ENCODE results near the gene LEKR1. TPM values are rescaled to one million over a fixed set of nuclear protein-coding genes. Genes with fewer than 3 reads are reported as not detected.

Gene LEKR1
- total RNA-seq, 1 donor from 2014 or later: 0.78 TPM

DNA sequence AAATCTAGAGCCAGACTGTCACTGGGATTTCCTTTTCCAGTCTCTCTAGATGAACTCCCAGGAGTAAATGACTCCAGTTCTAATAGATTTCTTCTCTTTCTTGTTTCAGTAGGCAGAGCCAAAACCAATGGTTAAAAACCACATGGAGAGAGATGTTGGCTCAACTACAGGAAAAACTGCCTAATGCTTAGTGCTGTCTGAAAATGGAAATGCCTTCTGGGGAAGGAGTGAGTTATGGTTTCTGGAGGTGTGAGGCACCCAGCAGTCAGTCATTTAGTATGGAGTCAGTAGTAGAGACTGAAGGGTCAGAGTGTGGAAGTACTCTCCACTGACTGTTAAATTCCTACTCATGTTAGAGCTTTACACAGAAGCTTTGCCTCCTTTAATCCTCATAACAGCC lies 197.1 kb downstream of the LEKR1 start:
- ATAC-seq (no peak), DNase-seq (ENCODE audit: missing footprints) (no peak)
- intact Hi-C loops (cut with DNase I): no loop called here

DNA sequence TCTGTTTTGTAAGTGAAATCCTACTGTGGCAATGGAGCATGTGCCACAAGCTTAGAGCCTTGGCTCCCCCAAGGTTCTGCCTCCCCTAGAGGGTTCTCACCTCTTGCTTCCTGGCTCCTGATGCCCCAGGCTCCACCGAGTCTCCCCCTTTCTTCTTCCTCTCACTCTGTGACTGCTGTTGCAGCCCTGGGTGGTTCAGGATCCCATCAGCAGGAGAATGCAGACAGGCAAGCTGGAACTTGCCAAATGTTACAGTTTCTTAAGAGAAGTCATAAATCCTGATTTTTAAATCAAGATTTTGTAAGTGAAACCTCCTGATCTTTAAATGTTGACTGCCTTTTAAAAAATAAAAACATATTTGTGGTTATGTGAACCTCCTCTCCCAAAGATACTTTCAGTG lies 199.9 kb downstream of the LEKR1 start:
- DNase-seq (ENCODE audit: missing footprints) (peak; percentile 27), ATAC-seq (no peak)
- intact Hi-C loops (cut with DNase I): no loop called here

DNA sequence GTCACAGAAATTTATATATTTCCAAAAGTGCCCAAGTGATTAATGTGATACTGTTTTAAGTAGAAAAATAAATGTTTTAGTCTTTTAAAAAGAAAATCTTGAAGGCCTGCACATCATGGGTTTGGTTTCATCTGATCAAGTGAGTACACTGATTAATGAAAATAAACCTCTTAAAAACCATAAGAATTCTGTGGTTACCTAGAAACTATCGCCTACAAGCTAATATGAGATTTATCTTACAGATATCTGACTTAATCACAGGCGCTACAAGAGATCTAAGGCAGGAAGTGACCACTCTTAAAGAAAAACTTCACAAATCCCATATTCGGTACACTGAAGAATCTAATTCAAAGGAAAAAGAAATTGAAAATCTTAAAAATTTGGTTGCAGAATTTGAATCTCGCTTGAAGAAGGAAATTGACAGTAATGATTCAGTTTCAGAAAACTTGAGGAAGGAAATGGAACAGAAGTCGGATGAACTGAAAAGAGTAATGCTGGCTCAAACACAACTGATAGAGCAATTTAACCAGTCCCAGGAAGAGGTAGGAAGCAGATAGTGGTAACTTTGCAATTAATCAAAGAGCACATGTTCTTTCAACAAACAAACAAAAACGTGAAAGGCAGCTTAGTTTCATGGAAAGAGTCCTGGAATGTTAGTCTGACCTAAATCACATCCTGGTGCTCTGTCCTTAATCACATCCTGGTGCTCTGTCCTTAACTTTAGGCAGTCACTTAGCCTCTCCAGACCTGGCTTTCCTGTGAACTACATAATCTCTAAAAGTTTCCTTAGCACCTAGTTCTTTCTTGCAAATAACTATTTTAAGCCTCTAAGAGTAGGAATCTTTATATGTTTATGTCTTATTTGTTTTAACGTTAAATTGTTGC lies 201.9 kb downstream of the LEKR1 start:
- ATAC-seq (no peak), DNase-seq (ENCODE audit: missing footprints) (no peak)
- intact Hi-C loops (cut with DNase I): no loop called here

DNA sequence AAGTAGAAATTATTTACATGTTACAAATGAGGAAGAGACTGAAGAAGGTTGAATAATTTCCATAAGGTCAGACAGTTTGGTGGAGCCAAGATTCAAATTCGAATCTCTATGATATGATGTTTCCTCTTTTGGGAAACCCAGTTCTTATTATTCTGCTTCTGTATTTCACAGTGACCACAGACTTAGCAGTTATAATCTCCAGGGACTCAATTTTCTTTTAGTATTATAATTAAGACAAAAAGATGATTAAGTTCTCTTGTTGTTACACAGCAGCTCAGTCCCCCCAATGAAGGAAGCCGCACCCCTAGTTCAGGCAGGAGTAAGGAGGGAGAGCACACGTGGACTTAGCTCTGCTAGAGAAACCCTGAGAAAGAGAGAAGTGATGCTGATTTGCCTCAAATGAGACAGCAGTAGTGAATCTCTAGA lies 203.2 kb downstream of the LEKR1 start:
- DNase-seq (ENCODE audit: missing footprints) (no peak), ATAC-seq (no peak)
- intact Hi-C loops (cut with DNase I): no loop called here

DNA sequence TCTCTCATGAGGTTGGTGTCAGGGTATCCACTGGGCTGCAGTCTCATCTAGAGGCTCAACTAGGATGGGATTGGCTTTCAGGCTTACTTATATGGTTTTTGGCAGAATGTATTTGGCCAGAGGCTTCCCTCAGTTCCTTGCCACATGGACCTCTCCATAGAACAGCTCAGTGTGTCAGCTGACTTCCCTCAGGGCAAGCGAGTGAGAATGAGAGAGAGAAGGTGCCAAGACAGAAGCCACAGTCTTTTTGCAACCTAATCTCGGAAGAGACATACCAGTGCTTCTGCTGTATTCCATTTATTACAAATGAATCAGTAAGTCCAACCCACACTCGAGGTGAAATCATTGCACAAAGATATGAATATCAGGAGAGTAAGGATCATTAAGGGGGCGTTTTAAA lies 204.6 kb downstream of the LEKR1 start:
- intact Hi-C loops (cut with DNase I): no loop called here
- ATAC-seq (no peak), DNase-seq (ENCODE audit: missing footprints) (no peak)

DNA sequence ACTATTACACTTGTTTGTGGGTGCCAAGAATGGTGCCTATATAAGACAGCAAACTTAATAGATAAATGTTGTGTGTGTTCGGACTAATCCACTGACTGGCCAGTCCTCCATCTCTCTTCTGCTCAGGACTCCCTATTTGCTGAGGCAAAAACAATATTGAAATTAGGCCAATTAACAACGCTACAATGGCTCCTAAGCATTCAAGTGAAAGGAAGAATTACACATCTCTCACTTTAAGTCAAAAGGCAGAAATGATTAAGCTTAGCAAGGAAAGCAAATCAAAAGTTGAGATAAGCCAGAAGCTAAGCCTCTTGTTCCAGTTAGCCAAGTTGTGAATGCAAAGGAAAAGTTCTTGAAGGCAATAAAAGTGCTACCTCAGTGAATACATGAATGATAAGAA lies 206.8 kb downstream of the LEKR1 start:
- intact Hi-C loops (cut with DNase I): no loop called here
- DNase-seq (ENCODE audit: missing footprints) (no peak), ATAC-seq (no peak)

DNA sequence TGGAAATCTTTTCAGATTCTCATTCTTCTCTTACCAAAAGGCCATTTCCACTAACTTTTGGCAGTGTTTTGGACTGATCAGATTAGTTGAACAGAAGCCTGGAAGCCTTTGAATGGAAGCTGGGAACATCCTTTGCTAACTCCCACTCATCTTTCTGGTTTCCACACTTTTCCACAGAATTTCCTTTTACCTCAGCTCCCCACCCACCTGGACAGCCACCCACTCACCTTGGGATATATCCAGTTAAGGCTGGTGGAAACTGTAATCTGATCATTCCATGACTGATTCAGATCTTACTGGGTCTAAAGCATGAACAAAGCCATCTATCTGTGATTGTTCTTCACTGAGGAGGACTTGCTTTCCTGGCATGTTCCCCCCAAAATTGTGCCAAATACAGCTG lies 214.3 kb downstream of the LEKR1 start:
- intact Hi-C loops (cut with DNase I): no loop called here
- DNase-seq (ENCODE audit: missing footprints): no peak
- no peak for ATAC-seq

DNA sequence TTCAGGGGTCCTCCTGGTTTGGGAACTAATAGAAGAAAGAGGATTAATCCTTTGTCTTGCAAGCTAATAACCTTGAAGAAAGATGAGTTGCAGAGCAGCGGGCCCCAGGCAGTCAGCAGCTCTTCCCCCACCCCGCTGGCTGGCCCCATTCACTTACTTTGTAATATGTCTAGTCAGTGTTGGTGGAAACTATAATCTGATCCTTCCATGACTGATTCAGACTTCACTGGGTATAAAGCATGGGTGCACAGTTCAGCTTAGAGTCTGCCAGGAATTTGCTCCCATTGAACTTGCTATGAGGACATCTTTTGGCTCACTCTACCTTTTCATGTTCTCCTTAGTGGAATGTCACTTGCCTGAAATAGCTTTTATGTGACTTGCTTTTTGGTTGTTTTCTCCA lies 216.1 kb downstream of the LEKR1 start:
- no peak for DNase-seq (ENCODE audit: missing footprints)
- intact Hi-C loops (cut with DNase I): no loop called here
- no peak for ATAC-seq

DNA sequence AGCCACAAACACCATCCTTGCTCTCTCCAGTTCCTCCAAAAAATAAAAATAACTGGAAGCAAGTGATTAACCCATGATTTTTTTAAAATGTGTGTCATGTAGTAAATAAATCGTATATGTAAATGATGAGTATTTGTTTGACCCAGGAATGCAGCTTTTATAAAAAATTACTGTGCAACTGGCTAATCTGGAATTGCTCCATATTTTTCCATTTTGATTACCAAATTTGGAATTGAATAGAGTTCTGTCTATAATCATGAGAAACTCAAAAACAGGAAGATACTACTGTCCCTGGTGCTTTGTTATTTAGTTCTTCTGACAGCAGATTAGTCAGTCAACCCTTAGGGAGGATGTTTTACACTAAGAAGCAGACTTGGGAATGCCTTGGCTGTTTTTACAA lies 217.6 kb downstream of the LEKR1 start:
- intact Hi-C loops (cut with DNase I): no loop called here
- no peak for ATAC-seq

DNA sequence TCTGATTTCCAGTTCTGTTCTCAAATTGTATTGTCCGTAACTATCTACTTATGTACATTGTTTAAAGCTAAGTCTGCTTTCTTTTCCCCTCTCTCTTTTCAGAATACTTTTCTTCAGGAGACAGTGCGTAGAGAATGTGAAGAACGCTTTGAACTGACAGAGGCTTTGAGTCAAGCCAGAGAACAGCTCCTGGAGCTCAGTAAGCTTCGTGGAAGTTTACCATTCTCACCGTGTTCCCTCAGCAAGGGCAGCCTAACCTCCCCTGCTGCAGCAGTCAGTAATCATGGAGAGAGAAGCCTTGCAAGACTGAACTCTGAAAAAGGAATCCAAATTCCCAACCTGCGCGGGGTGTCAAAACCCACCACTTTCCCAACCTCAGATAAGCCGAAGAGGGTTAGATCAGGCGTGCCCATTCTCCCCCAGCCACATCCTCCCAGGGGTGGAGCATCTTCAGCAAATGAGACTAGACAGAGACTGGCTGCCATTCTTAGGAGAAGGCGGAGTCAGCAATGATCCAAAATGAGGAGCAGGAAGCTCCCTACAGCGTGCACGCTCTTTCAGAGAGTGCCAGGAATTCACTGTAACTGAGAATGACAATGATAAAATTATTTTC lies 219.2 kb downstream of the LEKR1 start:
- peak; percentile 52 for ATAC-seq
- intact Hi-C loops (cut with DNase I): no loop called here

More for the DNA sequence above, 217.6 kb downstream of the LEKR1 start:
- DNase-seq (ENCODE audit: missing footprints): no peak

DNA sequence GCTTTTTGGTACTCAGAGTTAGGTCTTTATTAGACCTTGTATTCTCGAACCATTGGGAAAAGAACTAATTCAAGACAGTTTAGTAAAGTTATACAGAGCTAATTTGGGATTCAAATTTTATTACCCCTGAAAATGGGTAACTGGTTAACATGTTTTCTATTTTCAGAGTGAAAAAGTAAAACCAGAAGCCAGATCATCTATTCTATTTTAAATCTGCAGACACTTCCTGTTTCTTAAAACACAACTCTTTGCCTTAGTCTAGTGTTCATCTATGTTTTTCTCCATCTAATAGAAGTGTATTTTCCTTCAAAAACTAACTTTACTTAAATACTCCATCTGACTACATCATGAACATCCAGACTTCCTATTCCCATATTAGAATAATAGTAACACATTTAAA lies 220.4 kb downstream of the LEKR1 start:
- ATAC-seq: no peak

More for the DNA sequence above, 219.2 kb downstream of the LEKR1 start:
- no peak for DNase-seq (ENCODE audit: missing footprints)

DNA sequence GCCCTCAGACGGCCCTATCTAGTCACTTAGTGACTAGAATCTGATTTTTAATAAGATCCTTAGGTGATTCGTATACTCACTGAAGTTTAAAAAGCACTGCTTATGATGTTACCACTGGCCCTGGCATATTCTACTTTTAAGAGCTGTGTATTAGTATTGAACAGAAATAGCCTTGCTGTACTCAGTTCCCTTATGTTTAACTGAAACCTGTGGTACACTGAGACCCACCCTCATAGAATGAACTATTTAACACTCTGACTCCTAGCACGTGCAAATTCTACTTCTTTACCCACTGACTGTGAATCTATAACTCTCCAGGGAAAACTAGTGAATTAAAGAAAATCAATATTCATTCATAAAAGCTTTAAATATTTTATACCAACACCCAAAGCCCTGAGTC lies 224.9 kb downstream of the LEKR1 start:
- no peak for ATAC-seq

More for the DNA sequence above, 220.4 kb downstream of the LEKR1 start:
- DNase-seq (ENCODE audit: missing footprints): no peak
- intact Hi-C loops (cut with DNase I): no loop called here

DNA sequence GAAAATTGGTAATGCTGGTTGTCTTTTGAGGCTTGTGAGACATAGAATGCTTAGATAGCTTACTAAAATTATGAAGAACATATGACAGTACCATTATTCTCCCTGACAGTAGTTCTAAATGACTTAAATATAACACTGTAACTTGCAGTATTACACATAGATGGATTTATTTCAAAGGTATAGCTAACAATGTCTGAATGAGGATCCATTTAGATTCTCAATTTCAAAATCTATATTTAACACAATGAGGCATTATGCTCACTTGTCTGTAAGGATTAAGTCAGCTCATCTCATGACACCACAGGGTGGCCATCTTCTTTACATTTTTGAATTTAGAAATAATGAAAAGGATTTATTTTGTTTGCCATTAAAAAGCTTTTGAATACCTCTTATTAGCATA lies 225.4 kb downstream of the LEKR1 start:
- no peak for DNase-seq (ENCODE audit: missing footprints)
- no peak for ATAC-seq
- intact Hi-C loops (cut with DNase I): no loop called here

More for the DNA sequence above, 224.9 kb downstream of the LEKR1 start:
- intact Hi-C loops (cut with DNase I): no loop called here
- no peak for DNase-seq (ENCODE audit: missing footprints)

DNA sequence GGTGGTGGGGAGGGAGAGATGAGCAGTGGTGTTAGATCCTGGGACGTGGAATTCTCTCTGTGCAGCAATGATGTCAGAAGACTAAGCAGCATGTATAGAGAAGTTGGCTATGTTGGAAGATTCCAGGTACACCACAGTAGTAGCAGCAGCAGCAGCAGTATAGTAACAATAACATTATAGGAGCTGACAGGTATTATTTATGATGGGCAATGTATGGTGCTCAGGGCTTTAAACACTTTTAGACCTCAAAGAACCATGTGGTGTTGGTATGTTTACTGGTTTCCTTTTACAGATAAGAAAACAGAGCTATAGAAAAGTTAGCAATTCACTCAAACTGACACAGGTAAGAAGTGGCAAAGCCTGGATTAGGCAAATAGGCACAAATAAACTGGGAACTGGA lies 229.9 kb downstream of the LEKR1 start:
- ATAC-seq (no peak), DNase-seq (ENCODE audit: missing footprints) (no peak)
- intact Hi-C loops (cut with DNase I): no loop called here

DNA sequence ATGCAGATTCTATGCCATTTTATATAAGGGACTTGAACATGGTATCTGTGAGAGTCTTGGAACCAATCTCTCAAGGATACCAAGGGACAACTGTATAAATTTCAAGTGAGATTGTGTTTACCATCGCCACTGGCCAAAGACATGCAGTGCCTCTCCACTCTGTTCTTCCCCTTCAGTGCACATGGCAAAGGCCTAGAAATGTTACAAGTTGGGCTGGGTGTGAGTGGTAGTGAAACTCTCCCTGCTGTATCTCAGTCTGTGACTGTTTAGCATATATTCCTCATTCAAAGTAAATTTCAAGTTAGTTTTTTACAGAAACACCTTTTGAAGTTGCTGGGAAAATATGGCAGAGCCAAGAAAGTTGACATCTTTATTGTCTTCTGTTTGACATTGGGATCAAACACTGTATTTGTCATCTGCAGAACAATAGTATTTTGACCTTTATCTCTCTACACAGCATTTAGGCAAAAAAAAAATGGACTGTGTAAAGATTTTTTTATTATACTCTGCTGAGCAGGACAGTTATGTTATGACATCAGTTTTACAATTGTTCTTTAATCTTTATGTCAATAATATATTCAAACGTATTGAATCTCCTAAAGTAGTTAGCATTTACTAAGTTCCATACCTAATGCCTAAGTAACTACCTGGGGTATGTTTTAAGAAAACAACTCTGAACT lies 232.4 kb downstream of the LEKR1 start:
- intact Hi-C loops (cut with DNase I): no loop called here
- ATAC-seq (no peak), DNase-seq (ENCODE audit: missing footprints) (no peak)

DNA sequence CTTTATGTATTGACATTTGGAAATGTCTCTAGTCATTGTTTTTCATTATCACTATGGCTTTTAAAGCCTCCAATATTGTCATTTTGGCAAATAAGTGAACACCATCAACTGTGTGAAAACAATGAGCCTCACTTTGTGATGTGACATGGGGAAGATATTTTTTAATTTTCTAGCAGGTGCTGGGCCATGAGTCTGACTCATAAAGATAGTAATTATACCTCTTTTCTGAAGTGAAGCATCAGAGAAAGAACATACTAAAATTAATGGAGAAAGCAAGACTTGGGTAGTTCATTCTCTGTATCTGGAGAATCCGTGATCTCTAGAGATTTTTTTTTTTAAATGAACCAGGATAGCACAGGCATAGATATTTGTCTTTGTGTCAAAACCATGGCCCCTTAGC lies 233.0 kb downstream of the LEKR1 start:
- ATAC-seq: no peak
- intact Hi-C loops (cut with DNase I): no loop called here
- DNase-seq (ENCODE audit: missing footprints): no peak

DNA sequence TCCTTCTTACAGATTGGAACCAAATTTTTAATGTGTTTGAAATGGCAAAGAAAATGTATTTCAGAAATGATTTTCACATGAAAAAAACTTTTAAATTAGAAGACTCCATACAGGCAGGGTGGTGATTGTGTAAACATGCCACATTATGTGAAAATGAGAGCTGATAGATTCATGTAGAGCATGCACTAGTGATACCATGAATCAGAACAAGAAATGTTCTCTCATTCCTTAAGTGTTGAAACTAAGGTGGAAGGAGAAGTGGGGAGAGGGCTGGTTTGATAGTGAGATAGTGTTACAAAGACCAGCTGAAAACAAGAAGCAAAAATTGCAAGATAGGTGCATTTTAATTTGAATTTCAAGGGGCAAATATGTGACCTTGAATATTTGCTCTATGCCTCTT lies 233.5 kb downstream of the LEKR1 start:
- intact Hi-C loops (cut with DNase I): no loop called here
- DNase-seq (ENCODE audit: missing footprints): no peak
- no peak for ATAC-seq

DNA sequence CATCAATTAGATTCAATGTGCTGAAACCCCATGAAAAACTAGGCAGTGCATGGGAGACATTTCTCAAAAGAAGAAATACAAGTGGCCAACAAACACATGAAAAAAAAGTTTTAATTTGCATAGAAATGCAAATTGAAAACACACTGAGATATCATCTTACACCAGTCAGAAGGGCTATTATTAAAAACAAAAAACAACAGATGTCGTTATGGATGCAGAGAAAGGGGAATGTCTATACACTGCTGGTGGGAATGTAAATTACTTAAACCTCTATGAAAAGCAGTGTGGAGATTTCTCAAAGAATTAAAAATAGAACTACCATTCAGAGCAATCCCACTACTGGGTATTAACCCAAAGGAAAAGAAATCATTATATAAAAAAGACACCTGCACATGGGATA lies 235.1 kb downstream of the LEKR1 start:
- ATAC-seq (no peak), DNase-seq (ENCODE audit: missing footprints) (no peak)
- intact Hi-C loops (cut with DNase I): no loop called here

DNA sequence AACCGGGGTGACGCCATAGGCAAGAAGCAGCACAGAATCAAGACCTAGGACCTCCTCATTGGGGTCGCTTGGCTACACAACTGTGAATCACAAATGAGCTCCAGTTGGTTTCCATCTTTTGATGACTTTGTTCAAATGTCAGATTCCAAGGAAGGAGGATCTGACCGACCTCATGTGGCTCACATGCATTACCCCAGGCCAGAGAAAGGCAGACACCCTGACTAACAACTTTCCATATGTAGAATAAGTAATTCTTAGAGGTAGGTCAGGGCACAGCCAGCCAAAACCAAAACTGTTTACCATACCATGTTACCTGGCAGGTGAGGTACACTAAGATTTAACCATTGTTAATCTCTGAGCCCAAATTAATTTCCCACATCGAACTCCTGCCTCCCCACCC lies 237.3 kb downstream of the LEKR1 start:
- DNase-seq (ENCODE audit: missing footprints) (no peak), ATAC-seq (no peak)
- intact Hi-C loops (cut with DNase I): no loop called here

DNA sequence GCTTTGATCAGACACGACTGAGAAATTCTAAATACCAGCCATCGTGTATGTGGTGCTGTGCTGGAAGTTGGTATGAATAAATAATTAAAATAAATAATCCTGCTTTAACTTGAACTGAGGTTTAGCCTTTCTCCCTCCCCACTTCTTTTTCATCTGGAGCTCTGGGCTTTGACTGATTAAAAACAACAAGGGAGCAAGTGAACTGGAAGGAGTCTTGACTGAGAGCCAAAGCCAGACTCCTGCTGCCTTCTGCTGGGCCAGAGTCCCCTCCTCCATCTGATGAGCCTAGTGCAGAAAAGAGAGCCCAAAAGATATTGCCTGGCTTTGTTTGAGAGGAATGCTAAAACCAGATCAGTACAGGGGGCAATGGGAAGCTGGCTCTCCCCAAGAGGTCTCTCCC lies 237.8 kb downstream of the LEKR1 start:
- intact Hi-C loops (cut with DNase I): no loop called here
- DNase-seq (ENCODE audit: missing footprints): no peak
- no peak for ATAC-seq

Data from Right ventricle myocardium inferior (tissue), 1 donor.